AG08396 (cell line): ENCODE data around the gene ARHGEF10L.

ENCODE experiments used
- DNase-seq: peaks from one replicate; pipeline ENCODE4 v3.0.0; 2012; ENCODE audit warnings: low spot score, mixed read lengths

The ARHGEF10L gene

GRCh38 chr1:17676387-17677060 is 137.0 kb downstream of the ARHGEF10L start:
- DNase-seq: peak; percentile 37

GRCh38 chr1:17678011-17678410 is 138.5 kb downstream of the ARHGEF10L start:
- DNase-seq: no peak

GRCh38 chr1:17679856-17680255 is 140.4 kb downstream of the ARHGEF10L start:
- no peak for DNase-seq

GRCh38 chr1:17680308-17680707 is 140.8 kb downstream of the ARHGEF10L start:
- DNase-seq: no peak

GRCh38 chr1:17682400-17682799 is 142.9 kb downstream of the ARHGEF10L start:
- no peak for DNase-seq

GRCh38 chr1:17683598-17683997 is 144.1 kb downstream of the ARHGEF10L start:
- no peak for DNase-seq

GRCh38 chr1:17684810-17685209 is 145.3 kb downstream of the ARHGEF10L start:
- no peak for DNase-seq

- DNase-seq: no peak
Measured at GRCh38 chr1:17686258-17686657, 146.8 kb downstream of the ARHGEF10L start.

- DNase-seq: peak; percentile 72
Measured at GRCh38 chr1:17687145-17687544, 147.6 kb downstream of the ARHGEF10L start.

GRCh38 chr1:17688217-17688810 is 148.8 kb downstream of the ARHGEF10L start:
- no peak for DNase-seq

GRCh38 chr1:17689011-17689410 is 149.5 kb downstream of the ARHGEF10L start:
- DNase-seq: no peak

GRCh38 chr1:17690906-17691634 is 151.6 kb downstream of the ARHGEF10L start:
- DNase-seq: no peak

- no peak for DNase-seq
Measured at GRCh38 chr1:17692645-17693044, 153.1 kb downstream of the ARHGEF10L start.

- DNase-seq: peak; percentile 77
Measured at GRCh38 chr1:17696417-17697301, 157.2 kb downstream of the ARHGEF10L start.

GRCh38 chr1:17697458-17697857 is 158.0 kb downstream of the ARHGEF10L start:
- no peak for DNase-seq

- DNase-seq: no peak
Measured at GRCh38 chr1:17699581-17699980, 160.1 kb downstream of the ARHGEF10L start.

GRCh38 chr1:17700945-17701810 is 161.7 kb downstream of the ARHGEF10L start:
- no peak for DNase-seq

- DNase-seq: no peak
Measured at GRCh38 chr1:17704176-17704575, 164.7 kb downstream of the ARHGEF10L start.

GRCh38 chr1:17706445-17706844 is 166.9 kb downstream of the ARHGEF10L start:
- DNase-seq: no peak

GRCh38 chr1:17709981-17710380 is 170.5 kb downstream of the ARHGEF10L start:
- DNase-seq: no peak

- no peak for DNase-seq
Measured at GRCh38 chr1:17710889-17711576, 171.5 kb downstream of the ARHGEF10L start.
